Activated CD8-positive, alpha-beta memory T cell treated with anti-CD3 and anti-CD28 coated beads for 36 hours (primary cell): Measurements from ENCODE around the gene TBC1D10A. TPM values are rescaled to one million over a fixed set of nuclear protein-coding genes. Genes with fewer than 3 reads are reported as not detected.

Experiments
- CTCF ChIA-PET: fragments of 350-600 bp; sonication (Branson Sonifier 250); formaldehyde crosslinking; loops from one replicate; lab custom pipeline; 2021; ENCODE audit warnings: antibody characterized with exemption; lab: Charles Lee
- POLR2A ChIA-PET: fragments of 350-600 bp; sonication (Branson Sonifier 250); formaldehyde crosslinking; loops from one replicate; lab custom pipeline; 2021; ENCODE audit warnings: antibody characterized with exemption; lab: Charles Lee
- total RNA-seq, 2 experiments: library from RNA; stranded (reverse); gene quantifications; one replicate each; pipeline ENCODE4 v1.2.3, GENCODE V29; 2021

Gene TBC1D10A, protein sequence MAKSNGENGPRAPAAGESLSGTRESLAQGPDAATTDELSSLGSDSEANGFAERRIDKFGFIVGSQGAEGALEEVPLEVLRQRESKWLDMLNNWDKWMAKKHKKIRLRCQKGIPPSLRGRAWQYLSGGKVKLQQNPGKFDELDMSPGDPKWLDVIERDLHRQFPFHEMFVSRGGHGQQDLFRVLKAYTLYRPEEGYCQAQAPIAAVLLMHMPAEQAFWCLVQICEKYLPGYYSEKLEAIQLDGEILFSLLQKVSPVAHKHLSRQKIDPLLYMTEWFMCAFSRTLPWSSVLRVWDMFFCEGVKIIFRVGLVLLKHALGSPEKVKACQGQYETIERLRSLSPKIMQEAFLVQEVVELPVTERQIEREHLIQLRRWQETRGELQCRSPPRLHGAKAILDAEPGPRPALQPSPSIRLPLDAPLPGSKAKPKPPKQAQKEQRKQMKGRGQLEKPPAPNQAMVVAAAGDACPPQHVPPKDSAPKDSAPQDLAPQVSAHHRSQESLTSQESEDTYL
- 10 to 100 TPM; 12.8 to 13.0 TPM for total RNA-seq

DNA sequence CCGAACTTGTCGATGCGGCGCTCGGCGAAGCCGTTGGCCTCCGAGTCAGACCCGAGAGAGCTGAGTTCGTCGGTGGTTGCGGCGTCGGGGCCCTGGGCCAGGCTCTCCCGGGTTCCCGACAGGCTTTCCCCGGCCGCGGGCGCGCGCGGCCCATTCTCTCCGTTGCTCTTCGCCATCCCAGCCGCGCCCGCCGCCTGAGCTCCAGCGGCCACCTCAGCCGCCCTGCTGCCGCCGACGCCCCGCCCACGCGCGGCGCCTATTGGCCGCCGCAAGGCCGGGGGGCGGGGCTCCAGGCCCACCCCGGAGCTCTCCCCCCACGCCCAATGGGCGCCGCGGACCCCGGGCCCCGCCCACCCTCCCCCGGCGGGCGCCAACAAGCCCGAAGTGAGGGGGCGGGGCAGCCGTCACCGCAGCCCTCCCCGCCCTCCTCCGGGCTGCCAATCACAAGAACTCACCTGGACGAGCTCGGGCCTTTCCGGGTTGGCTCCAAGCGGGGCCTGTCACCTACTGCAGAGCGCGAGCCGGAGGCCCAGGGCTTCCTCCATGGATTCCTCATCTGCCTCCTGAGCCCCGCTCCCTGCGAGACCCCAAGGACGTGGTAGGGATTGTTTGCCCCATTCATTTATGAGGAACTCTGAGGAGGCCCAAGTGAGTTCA, at the start of gene TBC1D10A:
TSS of gene TBC1D10A (minus strand) at position 236 of the 657 bp plus-strand sequence. CDS start at position 176, 60 bp downstream.
- ChIA-PET POLR2A (interaction anchor here (0.5 to 1.9 kb wide), 10 partner anchors 12 to 104 kb away, joined by 3 to 9 read pairs (median 4); partner anchors contain the start of genes CASTOR1, CCDC157 and SF3A1), CTCF (interaction anchor here (2.1 to 5.7 kb wide), 4 partner anchors 12 to 60 kb away, joined by 5 to 39 read pairs (median 14); partner anchors contain the start of genes CASTOR1 and RNF215)

DNA sequence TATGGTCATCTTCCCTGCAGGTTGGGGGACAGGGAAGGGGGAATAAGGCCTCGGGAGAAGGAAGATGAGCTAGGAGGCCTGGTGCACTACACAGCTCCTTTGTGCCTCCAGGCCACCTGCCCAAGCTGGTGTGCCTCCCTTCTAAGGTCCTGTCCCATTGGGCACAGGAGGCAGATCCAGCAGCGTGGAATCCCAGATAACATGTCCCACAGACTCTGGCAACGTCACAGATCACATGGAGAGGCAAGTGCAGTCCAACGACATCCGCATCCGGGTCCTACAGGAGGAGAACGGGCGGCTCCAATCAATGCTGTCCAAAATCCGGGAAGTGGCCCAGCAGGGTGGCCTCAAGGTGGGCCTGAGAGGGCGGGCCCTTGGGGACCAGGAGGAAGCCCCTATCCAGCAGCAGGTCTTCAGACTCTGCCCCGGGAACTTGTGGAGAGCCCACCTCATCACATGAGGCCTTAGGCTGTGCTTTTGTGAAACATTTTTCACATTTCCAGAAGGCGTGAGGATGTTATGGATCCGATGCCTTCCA, 48.6 kb upstream of the TBC1D10A start:
- CTCF ChIA-PET: no interaction called here
- POLR2A ChIA-PET: interaction anchor here (0.6 kb wide), 1 partner anchor 958 kb away, joined by 4 read pairs; no protein-coding TSS in a partner anchor

DNA sequence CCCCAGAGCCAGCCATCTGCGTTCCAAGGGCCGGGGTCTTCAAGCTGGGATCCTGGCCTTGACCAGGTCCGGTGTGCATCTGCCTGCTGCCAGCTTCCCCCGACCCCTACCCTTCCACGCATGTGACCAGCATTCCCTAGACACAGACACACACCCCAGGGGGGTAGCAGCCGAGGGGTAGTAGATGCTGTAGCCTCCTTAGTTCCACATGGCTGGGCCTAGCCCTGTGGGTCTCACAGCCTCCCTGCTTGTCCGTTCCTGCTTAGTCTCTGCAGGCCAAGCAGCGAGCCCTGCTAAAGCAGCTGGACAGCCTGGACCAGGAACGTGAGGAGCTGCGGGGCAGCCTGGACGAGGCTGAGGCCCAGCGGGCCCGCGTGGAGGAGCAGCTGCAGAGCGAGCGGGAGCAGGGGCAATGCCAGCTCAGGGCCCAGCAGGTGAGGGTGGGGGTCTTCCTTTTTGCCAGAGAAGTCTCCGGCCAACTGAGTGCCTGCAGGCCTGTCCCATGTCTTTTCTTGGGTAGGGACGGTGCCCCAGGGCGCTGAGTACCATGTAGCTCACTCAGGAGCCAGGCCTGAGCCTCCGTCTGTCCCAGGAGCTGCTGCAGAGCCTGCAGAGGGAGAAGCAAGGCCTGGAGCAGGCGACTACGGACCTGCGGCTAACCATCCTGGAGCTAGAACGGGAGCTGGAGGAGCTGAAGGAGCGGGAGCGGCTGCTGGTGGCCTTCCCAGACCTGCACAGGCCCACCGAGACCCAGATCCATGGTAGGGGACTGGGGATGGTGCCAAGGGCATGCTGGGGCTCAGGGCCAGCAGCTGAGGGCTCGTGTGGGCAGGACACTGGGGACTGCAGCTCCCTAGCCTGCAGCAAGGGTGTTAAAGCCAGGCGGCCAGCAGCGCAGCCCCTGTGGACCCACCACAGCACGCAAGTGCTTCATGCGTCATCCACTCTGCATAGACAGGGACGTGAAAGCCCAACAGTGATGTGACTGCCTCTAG, 46.9 kb upstream of the TBC1D10A start:
- CTCF ChIA-PET: interaction anchor here (0.9 to 1.6 kb wide), 2 partner anchors 12 to 86 kb away, joined by 3 to 4 read pairs; no protein-coding TSS in a partner anchor
- POLR2A ChIA-PET: no interaction called here

DNA sequence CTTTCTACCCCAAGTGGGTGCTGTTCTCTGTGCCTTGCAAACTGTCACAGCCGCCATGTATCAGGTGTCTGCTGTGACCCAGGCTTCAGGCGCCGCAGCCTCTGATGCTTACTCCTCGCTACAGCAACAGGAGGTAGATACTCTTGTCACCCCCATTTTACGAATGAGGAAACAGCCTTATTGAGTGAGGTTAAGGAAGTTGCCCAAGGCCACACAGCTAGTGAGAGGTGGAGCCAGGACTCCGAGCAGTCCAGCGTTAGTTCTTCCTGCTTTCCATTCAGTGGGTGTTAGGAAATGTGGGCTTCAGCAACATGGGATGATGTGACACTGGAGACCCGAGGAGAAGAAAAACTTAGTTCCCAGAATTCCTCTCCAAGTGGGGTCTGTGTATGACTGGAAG, 46.2 kb upstream of the TBC1D10A start:
- CTCF ChIA-PET: interaction anchor here (0.9 to 1.6 kb wide), 2 partner anchors 13 to 85 kb away, joined by 3 to 4 read pairs; no protein-coding TSS in a partner anchor
- POLR2A ChIA-PET: no interaction called here

DNA sequence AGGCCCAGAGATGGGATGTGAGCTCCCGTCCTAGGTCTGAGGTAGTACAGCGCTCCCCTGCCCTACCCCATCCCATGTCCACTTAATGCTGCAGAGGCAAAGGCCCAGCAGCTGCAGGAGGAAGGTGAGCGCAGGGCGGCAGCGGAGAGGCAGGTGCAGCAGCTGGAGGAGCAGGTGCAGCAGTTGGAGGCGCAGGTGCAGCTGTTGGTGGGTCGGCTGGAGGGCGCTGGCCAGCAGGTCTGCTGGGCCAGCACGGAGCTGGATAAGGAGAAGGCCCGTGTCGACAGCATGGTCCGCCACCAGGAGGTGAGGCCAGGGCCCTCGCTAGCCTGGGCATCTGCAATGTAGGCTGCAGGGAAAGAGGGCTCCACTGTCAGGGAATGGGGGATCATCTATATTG, 45.2 kb upstream of the TBC1D10A start:
- POLR2A ChIA-PET: no interaction called here
- CTCF ChIA-PET: interaction anchor here (1.6 kb wide), 1 partner anchor 14 kb away, joined by 4 read pairs; no protein-coding TSS in a partner anchor

DNA sequence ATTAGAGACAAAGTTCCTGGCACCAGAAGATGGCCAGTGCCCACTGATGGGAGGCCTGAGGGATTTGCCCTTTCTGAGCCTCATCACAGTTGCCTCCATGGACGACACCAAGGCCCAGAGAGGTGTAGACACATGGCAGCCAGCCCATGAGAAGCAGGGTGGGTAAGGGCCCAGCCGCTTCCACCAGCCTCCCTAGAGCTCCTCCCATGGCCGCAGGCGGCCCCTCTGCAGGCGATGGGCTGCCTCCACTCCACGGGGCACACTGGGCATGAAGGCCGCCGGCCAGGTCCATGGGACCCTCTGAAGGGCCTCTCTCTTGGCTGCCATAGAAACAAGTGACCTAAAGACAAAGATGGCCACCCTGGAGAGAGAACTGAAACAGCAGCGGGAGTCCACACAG, 44.6 kb upstream of the TBC1D10A start:
- ChIA-PET CTCF (no interaction called here), POLR2A (no interaction called here)

DNA sequence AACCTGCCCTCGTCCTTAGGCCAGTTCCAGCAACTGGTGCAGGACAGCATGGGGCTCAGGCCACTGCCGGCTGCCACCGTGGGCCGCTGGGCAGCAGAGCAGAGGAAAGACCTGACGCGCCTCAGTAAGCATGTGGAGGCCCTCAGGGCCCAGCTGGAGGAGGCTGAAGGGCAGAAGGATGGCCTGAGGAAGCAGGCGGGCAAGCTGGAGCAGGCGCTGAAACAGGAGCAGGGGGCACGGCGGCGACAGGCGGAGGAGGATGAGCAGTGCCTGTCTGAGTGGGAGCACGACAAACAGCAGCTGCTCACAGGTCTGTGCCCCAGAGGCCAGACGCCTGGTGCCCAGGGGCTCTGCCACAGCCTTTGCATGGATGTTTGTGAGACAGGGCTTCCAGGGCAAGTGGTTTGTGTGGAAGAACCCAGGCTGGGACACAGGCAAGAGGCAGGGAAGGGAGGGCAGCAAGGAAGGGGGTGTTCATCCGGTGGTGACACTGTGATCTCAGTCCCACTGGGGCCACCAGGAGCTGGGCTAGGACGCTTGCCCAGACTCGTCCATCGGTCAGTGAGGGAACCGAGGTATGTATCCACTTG, 44.0 kb upstream of the TBC1D10A start:
- CTCF ChIA-PET: no interaction called here
- POLR2A ChIA-PET: no interaction called here

DNA sequence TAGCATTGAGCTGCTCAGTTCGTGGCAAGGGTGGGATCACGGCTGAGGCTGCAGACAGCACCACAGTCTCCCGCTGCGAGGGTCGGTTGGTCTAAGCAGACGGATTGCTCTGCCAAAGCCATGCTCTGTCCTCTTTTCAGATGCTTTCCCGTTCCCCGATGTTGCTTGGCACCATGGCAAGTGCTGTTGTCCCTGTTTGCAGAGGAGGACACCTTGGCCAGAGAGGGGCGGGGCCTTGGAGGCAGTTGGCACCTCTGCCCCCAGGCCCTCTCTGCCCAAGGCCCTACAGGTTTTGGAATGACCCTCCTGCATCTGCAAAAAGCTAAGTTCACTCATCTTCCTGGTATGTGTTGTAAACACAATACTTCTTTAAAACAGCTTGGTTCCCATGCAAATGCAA, 41.7 kb upstream of the TBC1D10A start:
- ChIA-PET CTCF (interaction anchor here (1.1 to 2.2 kb wide), 2 partner anchors 40 to 80 kb away, joined by 3 to 9 read pairs; partner anchors contain the start of gene CASTOR1), POLR2A (interaction anchor here (0.6 to 1.1 kb wide), 3 partner anchors 67 to 335 kb away, joined by 3 to 4 read pairs (median 3); no protein-coding TSS in a partner anchor)

DNA sequence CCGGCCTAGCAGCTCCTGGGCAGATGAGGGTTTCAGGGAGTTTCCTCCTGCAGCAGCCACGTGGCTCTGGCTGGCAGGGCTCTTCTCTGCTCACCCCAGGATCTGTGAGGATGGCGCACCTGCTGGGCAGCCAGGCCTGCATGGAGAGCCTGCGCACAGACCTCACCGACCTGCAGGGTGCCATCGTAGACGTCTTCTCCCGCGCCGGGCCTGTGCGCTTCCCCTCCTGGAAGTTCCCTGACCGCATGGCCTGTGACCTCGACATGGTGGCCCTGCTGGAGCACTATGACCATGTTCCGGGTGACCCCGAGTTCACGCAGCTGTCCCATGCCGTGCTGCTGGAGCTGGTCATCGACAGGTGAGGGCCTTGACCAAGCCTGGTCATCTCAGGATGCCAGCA, 39.1 kb upstream of the TBC1D10A start:
- CTCF ChIA-PET: interaction anchor here (1.2 kb wide), 1 partner anchor 30 kb away, joined by 3 read pairs; no protein-coding TSS in a partner anchor
- POLR2A ChIA-PET: no interaction called here

DNA sequence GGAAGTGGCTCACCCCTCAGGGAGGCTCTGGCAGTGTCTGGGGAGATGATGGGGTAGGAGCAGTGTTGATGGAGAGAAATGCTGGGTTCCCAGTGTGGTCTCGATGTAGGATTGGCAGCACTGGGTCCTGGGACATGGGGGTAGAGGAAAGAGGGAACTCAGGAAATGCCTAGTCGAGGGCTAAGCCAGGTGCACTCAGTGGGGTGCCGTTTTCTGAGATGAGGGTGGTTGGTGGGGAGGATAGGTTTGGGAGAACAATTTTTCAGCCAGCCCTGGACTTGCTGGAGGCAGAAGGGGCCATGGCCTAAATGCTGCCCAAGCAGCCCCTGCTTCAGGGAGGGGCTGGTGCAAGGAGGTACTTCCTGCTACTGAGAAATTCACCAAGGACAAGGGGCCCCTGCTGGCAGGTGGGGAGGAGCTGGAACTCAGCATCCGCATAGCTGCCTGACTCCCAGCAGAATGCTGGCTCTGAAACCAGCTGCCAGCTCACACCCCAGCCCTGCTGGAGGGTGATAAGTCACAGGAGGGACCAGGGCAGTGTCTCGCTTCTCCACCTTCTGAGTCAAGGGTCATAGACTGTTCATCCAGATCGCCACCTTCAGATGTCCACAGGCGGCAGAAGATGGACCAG, 36.0 kb upstream of the TBC1D10A start:
- ChIA-PET CTCF (no interaction called here), POLR2A (interaction anchor here (0.5 kb wide), 1 partner anchor 32 kb away, joined by 8 read pairs; no protein-coding TSS in a partner anchor)

DNA sequence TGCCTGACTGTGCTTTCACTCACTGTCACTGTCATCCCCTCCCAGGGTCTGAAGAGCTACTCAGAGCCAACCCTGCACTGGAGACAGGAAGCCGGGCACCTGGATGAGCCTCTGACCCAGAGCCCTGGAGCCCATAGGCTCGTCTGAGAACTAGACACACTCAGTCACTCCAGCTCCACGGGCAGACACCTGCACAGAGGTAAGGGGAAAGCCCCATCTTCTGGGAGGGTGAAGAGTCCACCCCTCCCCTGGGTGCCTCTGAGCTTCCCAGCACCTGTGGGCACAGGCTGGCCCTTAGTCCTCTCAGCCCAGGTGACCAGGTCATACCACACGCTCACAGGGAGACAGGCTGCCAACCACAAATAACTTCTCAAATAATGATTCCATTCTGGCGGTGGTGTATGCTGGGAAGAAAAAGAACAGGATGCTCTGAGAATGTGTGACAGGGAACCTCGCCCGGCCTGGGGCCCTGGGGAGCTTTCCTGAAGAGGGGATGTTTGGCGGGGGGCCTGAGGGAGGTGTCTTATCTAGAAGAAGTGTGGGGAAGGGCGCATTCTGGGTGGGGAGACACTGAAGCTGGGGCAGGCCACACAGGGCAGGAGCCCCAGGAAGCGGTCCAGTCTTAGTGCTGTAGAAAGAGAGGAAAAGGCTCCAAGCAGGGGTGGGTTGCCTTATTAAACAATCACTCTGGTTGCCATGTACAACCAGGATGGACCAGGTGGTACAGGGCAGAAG, 35.3 kb upstream of the TBC1D10A start:
- CTCF ChIA-PET: no interaction called here
- POLR2A ChIA-PET: no interaction called here

DNA sequence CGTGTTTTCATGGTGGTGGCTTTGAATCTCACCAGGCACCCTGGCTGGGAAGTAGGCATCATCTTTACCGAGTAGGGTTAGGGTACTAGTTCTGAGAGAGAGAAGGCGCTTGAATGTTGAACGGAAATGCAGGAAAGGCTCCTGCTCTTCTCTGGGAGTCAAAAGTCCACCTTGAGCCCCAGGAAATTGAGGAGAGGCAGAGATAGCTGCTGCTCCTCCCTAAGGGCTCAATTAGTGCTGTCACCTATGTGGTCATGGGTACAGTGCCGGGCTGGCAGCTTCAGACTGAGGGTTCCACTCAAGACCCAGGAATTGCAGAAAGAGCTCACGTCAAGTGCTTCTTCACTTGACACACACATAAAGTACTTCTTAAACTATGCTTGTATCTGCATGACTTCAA, 31.8 kb upstream of the TBC1D10A start:
- POLR2A ChIA-PET: interaction anchor here (0.6 kb wide), 1 partner anchor 66 kb away, joined by 3 read pairs; no protein-coding TSS in a partner anchor
- CTCF ChIA-PET: interaction anchor here (0.9 to 1.9 kb wide), 4 partner anchors 22 to 71 kb away, joined by 3 to 9 read pairs (median 4); no protein-coding TSS in a partner anchor

DNA sequence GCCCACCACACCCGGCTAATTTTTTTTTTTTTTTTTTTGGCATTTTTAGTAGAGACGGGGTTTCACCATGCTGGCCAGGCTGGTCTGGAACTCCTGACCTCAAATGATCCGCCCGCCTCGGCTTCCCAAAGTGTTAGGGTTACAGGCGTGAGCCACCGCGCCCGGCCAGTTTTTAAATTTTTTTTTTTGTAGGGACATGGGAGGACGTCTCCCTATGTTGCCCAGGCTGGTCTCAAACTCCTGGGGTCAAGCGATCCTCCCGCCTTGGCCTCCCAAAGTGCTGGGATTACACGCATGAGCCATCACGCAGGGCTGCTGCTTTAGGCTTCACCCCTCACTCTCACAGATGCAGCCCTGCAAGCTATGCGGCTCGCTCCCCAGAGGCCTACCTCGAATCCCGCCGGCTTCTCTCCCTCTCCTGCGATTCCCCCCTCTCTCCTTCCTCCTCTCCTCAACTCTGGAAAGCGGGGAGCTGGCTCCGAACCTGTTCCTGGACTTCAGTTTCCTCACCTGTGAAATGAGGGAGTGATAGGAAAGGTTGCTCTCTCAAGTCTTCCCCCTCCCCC, 31.0 kb upstream of the TBC1D10A start:
- POLR2A ChIA-PET: interaction anchor here (0.6 to 1.0 kb wide), 4 partner anchors 31 to 69 kb away, joined by 3 to 8 read pairs (median 4); partner anchors contain the start of gene TBC1D10A
- CTCF ChIA-PET: interaction anchor here (1.4 to 1.9 kb wide), 2 partner anchors 25 to 30 kb away, joined by 3 to 5 read pairs; no protein-coding TSS in a partner anchor

DNA sequence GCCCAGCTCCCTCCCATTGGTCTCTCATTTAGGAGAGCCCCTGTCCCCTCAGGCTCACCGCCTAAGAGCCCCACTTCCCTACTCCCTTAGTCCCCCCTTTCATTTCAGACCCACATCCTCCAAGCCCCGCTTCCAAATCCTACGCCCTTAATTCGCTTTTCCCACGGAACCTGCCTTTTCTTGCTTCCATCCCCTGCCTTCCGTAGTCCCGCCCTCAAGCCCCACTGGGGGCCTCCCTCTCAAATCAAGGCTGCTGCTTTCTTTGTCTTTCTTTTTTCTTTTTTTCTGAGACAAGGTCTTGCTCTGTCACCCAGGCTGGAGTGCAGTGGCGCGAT, 30.5 kb upstream of the TBC1D10A start:
- ChIA-PET CTCF (interaction anchor here (0.6 to 1.6 kb wide), 4 partner anchors 29 to 234 kb away, joined by 3 to 15 read pairs (median 3); partner anchors contain the start of genes CASTOR1 and PES1), POLR2A (interaction anchor here (0.9 to 1.4 kb wide), 7 partner anchors 10 to 69 kb away, joined by 3 to 8 read pairs (median 5); partner anchors contain the start of gene TBC1D10A)

DNA sequence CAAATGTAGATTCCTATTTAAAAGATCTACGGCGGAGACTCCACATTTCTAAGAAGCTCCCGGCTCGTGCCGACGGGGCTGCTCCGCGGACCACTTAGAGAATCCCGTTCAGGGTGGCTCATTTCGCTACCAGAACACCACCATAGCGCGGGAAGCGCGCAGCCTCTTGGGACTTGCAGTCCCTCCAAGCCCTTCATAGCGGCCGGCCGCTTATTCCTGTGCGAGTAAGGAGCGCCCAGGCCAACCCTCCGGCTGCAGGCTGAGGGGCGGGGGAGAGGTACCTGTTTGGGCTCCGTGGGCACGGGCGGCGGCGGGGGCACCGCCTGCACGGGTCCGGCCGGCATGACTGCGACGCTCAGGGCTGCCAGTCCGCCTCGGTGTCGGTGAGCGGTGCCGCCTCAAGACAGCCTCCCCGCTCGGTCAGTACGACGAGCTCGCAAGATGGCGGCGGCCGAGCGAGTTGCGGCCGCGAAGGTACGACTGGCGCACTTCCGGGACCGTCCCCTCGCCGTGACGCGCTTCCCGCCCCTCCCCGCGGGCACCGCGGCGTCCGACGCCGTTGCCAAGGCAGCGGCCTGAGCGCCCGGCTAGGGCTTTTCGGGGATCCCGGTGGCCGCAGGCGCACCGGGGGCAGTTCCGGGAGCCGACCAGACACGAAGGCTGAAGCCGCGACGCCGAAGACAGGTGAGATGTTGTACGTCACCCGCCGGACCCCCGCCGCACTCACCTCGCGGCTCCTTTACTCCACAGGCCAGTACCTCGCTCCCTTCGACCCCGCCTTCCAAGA, 29.9 kb upstream of the TBC1D10A start, which contains the start of the genes CCDC157 and SF3A1:
TSS of gene CCDC157 (plus strand) at position 559 of the 787 bp plus-strand sequence. CDS start 8,994 bp downstream, outside the sequence.
TSS of gene SF3A1 (minus strand) at position 446 of the 787 bp plus-strand sequence. CDS start at position 344, 102 bp downstream.
- CTCF ChIA-PET: interaction anchor here (0.6 to 1.6 kb wide), 5 partner anchors 28 to 235 kb away, joined by 3 to 15 read pairs (median 3); partner anchors contain the start of genes CASTOR1 and PES1
- POLR2A ChIA-PET: interaction anchor here (0.6 to 1.4 kb wide), 9 partner anchors 9 to 70 kb away, joined by 3 to 8 read pairs (median 4); partner anchors contain the start of gene TBC1D10A
